ENCODE data around the gene EFCAB6.

Gene EFCAB6

DNA sequence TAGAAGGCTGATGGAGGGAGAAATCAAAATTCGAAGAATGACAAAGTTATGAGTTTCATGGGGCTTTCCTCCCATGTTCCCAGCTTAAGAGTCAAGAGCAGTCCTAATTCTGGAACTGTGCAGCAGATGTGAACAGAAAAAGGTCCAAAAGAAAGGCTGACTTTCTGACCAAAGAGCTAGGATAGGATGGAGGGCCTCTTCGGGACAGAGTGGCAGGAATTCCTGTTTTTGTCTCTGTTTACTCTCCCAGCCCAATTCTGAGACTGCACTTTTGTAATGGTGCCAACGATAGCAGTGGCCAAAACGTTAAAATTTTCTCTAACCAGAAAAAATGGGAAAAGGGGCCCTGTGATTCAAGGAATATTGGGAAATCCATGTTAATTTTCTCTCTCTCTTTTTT lies 193.6 kb downstream of the EFCAB6 start:
- TF ChIP-seq, protein P1, sequence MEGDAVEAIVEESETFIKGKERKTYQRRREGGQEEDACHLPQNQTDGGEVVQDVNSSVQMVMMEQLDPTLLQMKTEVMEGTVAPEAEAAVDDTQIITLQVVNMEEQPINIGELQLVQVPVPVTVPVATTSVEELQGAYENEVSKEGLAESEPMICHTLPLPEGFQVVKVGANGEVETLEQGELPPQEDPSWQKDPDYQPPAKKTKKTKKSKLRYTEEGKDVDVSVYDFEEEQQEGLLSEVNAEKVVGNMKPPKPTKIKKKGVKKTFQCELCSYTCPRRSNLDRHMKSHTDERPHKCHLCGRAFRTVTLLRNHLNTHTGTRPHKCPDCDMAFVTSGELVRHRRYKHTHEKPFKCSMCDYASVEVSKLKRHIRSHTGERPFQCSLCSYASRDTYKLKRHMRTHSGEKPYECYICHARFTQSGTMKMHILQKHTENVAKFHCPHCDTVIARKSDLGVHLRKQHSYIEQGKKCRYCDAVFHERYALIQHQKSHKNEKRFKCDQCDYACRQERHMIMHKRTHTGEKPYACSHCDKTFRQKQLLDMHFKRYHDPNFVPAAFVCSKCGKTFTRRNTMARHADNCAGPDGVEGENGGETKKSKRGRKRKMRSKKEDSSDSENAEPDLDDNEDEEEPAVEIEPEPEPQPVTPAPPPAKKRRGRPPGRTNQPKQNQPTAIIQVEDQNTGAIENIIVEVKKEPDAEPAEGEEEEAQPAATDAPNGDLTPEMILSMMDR (IDR thresholded peaks at IDR 0.05; ENCODE audit: extremely low read depth, insufficient read depth, missing control alignments), result no peak
- in situ Hi-C loops (cut with MboI; ENCODE audit: low pct_unique_long_range_greater_than_20kb, low sequenced_read_pairs, unreplicated experiment), result no loop called here
- no peak for DNase-seq (ENCODE audit: low spot score)

DNA sequence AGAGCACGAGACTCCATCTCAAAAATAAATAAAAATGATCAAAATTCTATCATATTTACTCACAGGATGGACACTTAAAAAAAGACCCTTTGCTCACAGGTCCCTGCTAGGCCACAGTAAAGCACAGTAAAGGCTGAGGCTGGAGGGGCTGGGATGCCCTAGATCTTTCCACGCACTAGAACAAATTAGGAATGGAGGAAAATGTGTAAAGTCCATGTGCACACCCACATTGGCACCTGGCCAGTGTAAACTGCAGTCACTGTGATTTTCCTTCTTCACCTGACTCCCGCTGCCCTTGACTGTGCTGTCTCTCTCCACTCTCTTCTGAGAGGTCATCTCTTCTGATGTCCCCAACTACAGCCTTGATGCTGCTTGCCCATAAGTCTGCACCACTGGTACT lies 195.5 kb downstream of the EFCAB6 start:
- in situ Hi-C loops (cut with MboI; ENCODE audit: low pct_unique_long_range_greater_than_20kb, low sequenced_read_pairs, unreplicated experiment), result no loop called here
- DNase-seq (ENCODE audit: low spot score), result no peak
- TF ChIP-seq, protein P1 (IDR thresholded peaks at IDR 0.05; ENCODE audit: extremely low read depth, insufficient read depth, missing control alignments), result no peak

DNA sequence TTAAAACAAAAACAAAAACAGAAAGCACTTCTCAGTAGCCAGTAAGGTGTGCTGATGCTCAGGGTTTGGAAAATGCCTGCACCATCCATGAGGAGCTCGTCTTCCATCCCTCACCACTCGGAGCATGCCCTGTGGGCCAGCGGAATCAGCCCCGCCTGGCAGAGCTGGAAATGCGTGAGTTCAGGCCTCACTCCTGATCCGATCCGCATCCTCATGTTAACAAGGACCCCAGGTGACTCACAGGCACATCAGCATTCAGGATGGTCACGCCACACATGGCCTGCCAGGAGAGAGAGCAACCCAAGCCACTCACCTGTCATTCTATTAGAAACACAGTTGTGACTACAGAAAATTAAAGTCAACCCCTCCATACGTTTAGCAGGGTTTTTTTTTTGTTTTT lies 211.8 kb downstream of the EFCAB6 start:
- TF ChIP-seq, protein P1 (IDR thresholded peaks at IDR 0.05; ENCODE audit: extremely low read depth, insufficient read depth, missing control alignments), result no peak
- in situ Hi-C loops (cut with MboI; ENCODE audit: low pct_unique_long_range_greater_than_20kb, low sequenced_read_pairs, unreplicated experiment), result no loop called here
- no peak for DNase-seq (ENCODE audit: low spot score)

DNA sequence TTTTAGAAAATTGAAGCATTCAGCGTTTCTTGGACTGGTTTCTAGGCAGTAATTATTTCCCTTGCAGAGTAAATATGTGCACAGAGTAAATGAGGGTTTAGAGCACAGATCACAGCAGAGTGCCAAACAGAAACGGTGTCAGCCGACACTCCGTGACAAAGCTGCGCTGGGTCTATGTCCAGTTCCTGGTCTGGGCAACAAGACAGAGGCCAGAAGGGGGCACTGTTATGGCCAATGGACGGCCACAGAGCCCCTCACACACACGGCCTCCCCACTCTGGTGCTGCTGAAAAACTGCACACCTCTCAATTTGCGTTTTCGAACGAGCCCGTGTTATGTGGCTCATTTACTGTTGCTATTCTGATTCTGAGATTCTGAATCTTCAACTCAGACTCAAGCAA lies 219.6 kb downstream of the EFCAB6 start:
- no peak for DNase-seq (ENCODE audit: low spot score)
- in situ Hi-C loops (cut with MboI; ENCODE audit: low pct_unique_long_range_greater_than_20kb, low sequenced_read_pairs, unreplicated experiment), result no loop called here
- TF ChIP-seq, protein P1 (IDR thresholded peaks at IDR 0.05; ENCODE audit: extremely low read depth, insufficient read depth, missing control alignments), result no peak

DNA sequence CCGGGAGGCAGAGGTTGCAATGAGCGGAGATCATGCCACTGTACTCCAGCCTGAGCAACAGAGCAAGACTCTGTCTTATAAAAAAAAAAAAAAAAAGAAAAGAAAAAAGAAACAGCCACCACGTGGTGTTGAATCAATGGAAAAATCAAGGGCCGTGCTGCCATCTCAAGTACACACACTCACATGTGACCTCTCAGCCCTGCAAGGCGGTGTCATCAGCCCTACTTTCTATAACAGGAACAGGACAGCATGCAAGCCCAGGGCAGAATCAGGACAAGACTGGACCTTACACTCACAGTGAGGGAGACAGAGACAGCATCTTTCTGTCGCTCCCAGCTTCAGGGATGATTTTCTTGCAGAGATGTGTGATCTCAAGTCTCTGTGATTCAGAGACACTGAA lies 220.7 kb downstream of the EFCAB6 start:
- in situ Hi-C loops (cut with MboI; ENCODE audit: low pct_unique_long_range_greater_than_20kb, low sequenced_read_pairs, unreplicated experiment), result no loop called here
- TF ChIP-seq, protein P1 (IDR thresholded peaks at IDR 0.05; ENCODE audit: extremely low read depth, insufficient read depth, missing control alignments), result no peak
- no peak for DNase-seq (ENCODE audit: low spot score)

DNA sequence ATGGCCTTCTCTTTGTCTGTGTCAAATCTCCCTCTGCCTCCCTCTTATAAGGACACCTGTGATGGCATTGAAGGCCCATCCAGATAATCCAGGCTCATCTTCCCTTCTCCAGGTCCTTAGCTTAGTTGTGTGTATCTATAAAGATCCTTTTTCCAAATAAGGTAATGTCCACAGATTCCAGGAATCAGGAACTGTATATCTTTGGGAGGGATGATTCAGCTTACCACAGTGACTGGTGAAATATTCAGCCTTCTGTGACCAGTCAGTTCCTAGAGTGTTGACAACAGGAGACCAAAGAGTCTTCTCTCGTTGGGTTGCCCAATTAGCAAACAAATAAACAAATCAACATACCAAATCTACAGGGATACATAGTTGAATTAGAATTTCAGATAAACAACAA lies 224.5 kb downstream of the EFCAB6 start:
- DNase-seq (ENCODE audit: low spot score), result no peak
- in situ Hi-C loops (cut with MboI; ENCODE audit: low pct_unique_long_range_greater_than_20kb, low sequenced_read_pairs, unreplicated experiment), result no loop called here
- TF ChIP-seq, protein P1 (IDR thresholded peaks at IDR 0.05; ENCODE audit: extremely low read depth, insufficient read depth, missing control alignments), result no peak

DNA sequence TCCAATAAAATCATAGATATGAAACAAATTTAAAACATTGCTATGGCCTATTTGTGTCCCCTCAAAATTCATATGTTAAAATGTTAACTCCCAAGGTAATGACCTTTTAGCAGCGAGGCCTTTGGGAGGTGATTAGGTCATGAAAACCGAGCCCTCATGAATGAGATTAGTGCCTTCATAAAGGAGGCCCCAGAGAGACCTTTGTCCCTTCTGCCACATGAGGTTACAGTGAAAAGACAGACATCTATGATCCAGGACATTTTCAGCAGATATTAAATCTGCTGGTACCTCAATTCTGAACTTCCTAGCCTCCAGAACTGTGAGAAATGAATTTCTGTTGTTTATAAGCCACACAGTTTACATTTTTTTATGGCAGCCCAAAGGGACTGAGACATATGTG lies 228.6 kb downstream of the EFCAB6 start:
- TF ChIP-seq, protein P1 (IDR thresholded peaks at IDR 0.05; ENCODE audit: extremely low read depth, insufficient read depth, missing control alignments), result no peak
- in situ Hi-C loops (cut with MboI; ENCODE audit: low pct_unique_long_range_greater_than_20kb, low sequenced_read_pairs, unreplicated experiment), result no loop called here
- DNase-seq (ENCODE audit: low spot score), result no peak
